ENCODE results near the gene TP53I13. TPM values are rescaled to one million over a fixed set of nuclear protein-coding genes. Genes with fewer than 3 reads are reported as not detected.
A peak's percentile ranks its signal among the peaks of the same experiment; 100 is the strongest.

TP53I13 gene
- polyA plus RNA-seq, 4 donors: 66.4 to 326 (median 192) TPM

GRCh38 chr17:29570521-29570920 lies 2.0 kb downstream of the TP53I13 start:
- Histone ChIP-seq H3K27ac (ENCODE audit: low read depth in 1 of 3, low read length in 2 of 3) (no peak overlapping the region), H3K4me3 (ENCODE audit: low read depth in 1 of 3, low read length in 3 of 3) (no peak overlapping the region), H3K27me3 (ENCODE audit: control insufficient read depth in 3 of 3, insufficient read depth in 3 of 3, low read length in 3 of 3) (peaks cover 0 to 5% (median 0%) of the 10 kb centered on the region in 3 donors), H3K9me3 (ENCODE audit: control insufficient read depth in 2 of 2, insufficient read depth in 1 of 2, low read depth in 1 of 2, low read length in 1 of 2) (no peaks in the 10 kb centered on the region), H3K4me1 (ENCODE audit: control insufficient read depth in 3 of 3, insufficient read depth in 2 of 3, low read depth in 1 of 3, low read length in 2 of 3) (peaks cover 0 to 55% (median 5%) of the 10 kb centered on the region in 3 donors), H3K36me3 (ENCODE audit: control insufficient read depth in 3 of 3, insufficient read depth in 2 of 3, low read depth in 1 of 3, low read length in 3 of 3) (peaks cover 0 to 54% (median 2%) of the 10 kb centered on the region in 3 donors)
- no peak for DNase-seq
- no peak for FAIRE-seq
- 55 to 78% (median 67%) methylated on average over 7 of the region's 7 CpGs for WGBS, 3 donors

GRCh38 chr17:29571486-29571882 lies 3.0 kb downstream of the TP53I13 start:
- H3K27ac ChIP-seq (ENCODE audit: low read depth in 1 of 3, low read length in 2 of 3): no peak overlapping the region
- WGBS, 3 donors: 91 to 94% (median 93%) methylated on average over 6 of the region's 6 CpGs
- peaks cover 0 to 64% (median 2%) of the 10 kb centered on the region in 3 donors for H3K36me3 ChIP-seq (ENCODE audit: control insufficient read depth in 3 of 3, insufficient read depth in 2 of 3, low read depth in 1 of 3, low read length in 3 of 3)
- H3K9me3 ChIP-seq (ENCODE audit: control insufficient read depth in 2 of 2, insufficient read depth in 1 of 2, low read depth in 1 of 2, low read length in 1 of 2): no peaks in the 10 kb centered on the region
- FAIRE-seq: no peak
- H3K4me3 ChIP-seq (ENCODE audit: low read depth in 1 of 3, low read length in 3 of 3): no peak overlapping the region
- DNase-seq: no peak
- no peaks in the 10 kb centered on the region for H3K27me3 ChIP-seq (ENCODE audit: control insufficient read depth in 3 of 3, insufficient read depth in 3 of 3, low read length in 3 of 3)
- H3K4me1 ChIP-seq (ENCODE audit: control insufficient read depth in 3 of 3, insufficient read depth in 2 of 3, low read depth in 1 of 3, low read length in 2 of 3): peaks cover 0 to 55% (median 5%) of the 10 kb centered on the region in 3 donors

- no peak overlapping the region for H3K27ac ChIP-seq (ENCODE audit: low read depth in 1 of 3, low read length in 2 of 3)
- FAIRE-seq (no peak), DNase-seq (no peak)
- no peaks in the 10 kb centered on the region for H3K27me3 ChIP-seq (ENCODE audit: control insufficient read depth in 3 of 3, insufficient read depth in 3 of 3, low read length in 3 of 3)
- H3K9me3 ChIP-seq (ENCODE audit: control insufficient read depth in 2 of 2, insufficient read depth in 1 of 2, low read depth in 1 of 2, low read length in 1 of 2): no peaks in the 10 kb centered on the region
- peaks cover 0 to 60% (median 5%) of the 10 kb centered on the region in 3 donors for H3K4me1 ChIP-seq (ENCODE audit: control insufficient read depth in 3 of 3, insufficient read depth in 2 of 3, low read depth in 1 of 3, low read length in 2 of 3)
- H3K4me3 ChIP-seq (ENCODE audit: low read depth in 1 of 3, low read length in 3 of 3): no peak overlapping the region
- WGBS, 3 donors: 61 to 70% (median 66%) methylated on average over 26 to 30 of the region's 30 CpGs
- H3K36me3 ChIP-seq (ENCODE audit: control insufficient read depth in 3 of 3, insufficient read depth in 2 of 3, low read depth in 1 of 3, low read length in 3 of 3): peaks cover 0 to 70% (median 2%) of the 10 kb centered on the region in 3 donors
Measured at GRCh38 chr17:29571883-29572681, 3.6 kb downstream of the TP53I13 start.

- no peak overlapping the region for H3K4me3 ChIP-seq (ENCODE audit: low read depth in 1 of 3, low read length in 3 of 3)
- H3K27me3 ChIP-seq (ENCODE audit: control insufficient read depth in 3 of 3, insufficient read depth in 3 of 3, low read length in 3 of 3): no peaks in the 10 kb centered on the region
- peak overlapping the region in 1 of 3 donors; percentile 94 for H3K27ac ChIP-seq (ENCODE audit: low read depth in 1 of 3, low read length in 2 of 3)
- H3K36me3 ChIP-seq (ENCODE audit: control insufficient read depth in 3 of 3, insufficient read depth in 2 of 3, low read depth in 1 of 3, low read length in 3 of 3): peaks cover 0 to 78% (median 5%) of the 10 kb centered on the region in 3 donors
- DNase-seq: peak in 1 of 2 donors; percentile 74
- WGBS, 3 donors: 38 to 68% (median 56%) methylated on average over 47 to 62 of the region's 62 CpGs
- FAIRE-seq: no peak
- peaks cover 0 to 60% (median 5%) of the 10 kb centered on the region in 3 donors for H3K4me1 ChIP-seq (ENCODE audit: control insufficient read depth in 3 of 3, insufficient read depth in 2 of 3, low read depth in 1 of 3, low read length in 2 of 3)
- no peaks in the 10 kb centered on the region for H3K9me3 ChIP-seq (ENCODE audit: control insufficient read depth in 2 of 2, insufficient read depth in 1 of 2, low read depth in 1 of 2, low read length in 1 of 2)
Measured at GRCh38 chr17:29572691-29573557, 4.4 kb downstream of the TP53I13 start.

GRCh38 chr17:29573558-29573869 lies 5.0 kb downstream of the TP53I13 start:
- no peaks in the 10 kb centered on the region for H3K27me3 ChIP-seq (ENCODE audit: control insufficient read depth in 3 of 3, insufficient read depth in 3 of 3, low read length in 3 of 3)
- no peak for DNase-seq
- whole genome bisulfite sequencing, 3 donors: 76 to 92% (median 80%) methylated on average over 6 of the region's 6 CpGs
- peaks cover 0 to 60% (median 5%) of the 10 kb centered on the region in 3 donors for H3K4me1 ChIP-seq (ENCODE audit: control insufficient read depth in 3 of 3, insufficient read depth in 2 of 3, low read depth in 1 of 3, low read length in 2 of 3)
- H3K36me3 ChIP-seq (ENCODE audit: control insufficient read depth in 3 of 3, insufficient read depth in 2 of 3, low read depth in 1 of 3, low read length in 3 of 3): peaks cover 0 to 84% (median 5%) of the 10 kb centered on the region in 3 donors
- no peak overlapping the region for H3K4me3 ChIP-seq (ENCODE audit: low read depth in 1 of 3, low read length in 3 of 3)
- FAIRE-seq: no peak
- peak overlapping the region in 1 of 3 donors; percentile 94 for H3K27ac ChIP-seq (ENCODE audit: low read depth in 1 of 3, low read length in 2 of 3)
- no peaks in the 10 kb centered on the region for H3K9me3 ChIP-seq (ENCODE audit: control insufficient read depth in 2 of 2, insufficient read depth in 1 of 2, low read depth in 1 of 2, low read length in 1 of 2)

- peak overlapping the region; percentile 18 to 94 (median 46) for H3K27ac ChIP-seq (ENCODE audit: low read depth in 1 of 3, low read length in 2 of 3)
- H3K4me1 ChIP-seq (ENCODE audit: control insufficient read depth in 3 of 3, insufficient read depth in 2 of 3, low read depth in 1 of 3, low read length in 2 of 3): peaks cover 0 to 58% (median 4%) of the 10 kb centered on the region in 3 donors
- FAIRE-seq (no peak), DNase-seq (no peak)
- 77 to 84% (median 78%) methylated on average over 12 to 14 of the region's 14 CpGs for WGBS, 3 donors
- H3K9me3 ChIP-seq (ENCODE audit: control insufficient read depth in 2 of 2, insufficient read depth in 1 of 2, low read depth in 1 of 2, low read length in 1 of 2): no peaks in the 10 kb centered on the region
- H3K27me3 ChIP-seq (ENCODE audit: control insufficient read depth in 3 of 3, insufficient read depth in 3 of 3, low read length in 3 of 3): no peaks in the 10 kb centered on the region
- H3K4me3 ChIP-seq (ENCODE audit: low read depth in 1 of 3, low read length in 3 of 3): no peak overlapping the region
- peaks cover 0 to 89% (median 5%) of the 10 kb centered on the region in 3 donors for H3K36me3 ChIP-seq (ENCODE audit: control insufficient read depth in 3 of 3, insufficient read depth in 2 of 3, low read depth in 1 of 3, low read length in 3 of 3)
Measured at GRCh38 chr17:29573871-29574731, 5.6 kb downstream of the TP53I13 start.

GRCh38 chr17:29574732-29575510 lies 6.4 kb downstream of the TP53I13 start:
- Histone ChIP-seq H3K4me1 (ENCODE audit: control insufficient read depth in 3 of 3, insufficient read depth in 2 of 3, low read depth in 1 of 3, low read length in 2 of 3) (peaks cover 0 to 50% (median 2%) of the 10 kb centered on the region in 3 donors), H3K27ac (ENCODE audit: low read depth in 1 of 3, low read length in 2 of 3) (peak overlapping the region; percentile 18 to 94 (median 46)), H3K4me3 (ENCODE audit: low read depth in 1 of 3, low read length in 3 of 3) (no peak overlapping the region), H3K36me3 (ENCODE audit: control insufficient read depth in 3 of 3, insufficient read depth in 2 of 3, low read depth in 1 of 3, low read length in 3 of 3) (peaks cover 0 to 91% (median 5%) of the 10 kb centered on the region in 3 donors), H3K27me3 (ENCODE audit: control insufficient read depth in 3 of 3, insufficient read depth in 3 of 3, low read length in 3 of 3) (no peaks in the 10 kb centered on the region), H3K9me3 (ENCODE audit: control insufficient read depth in 2 of 2, insufficient read depth in 1 of 2, low read depth in 1 of 2, low read length in 1 of 2) (no peaks in the 10 kb centered on the region)
- DNase-seq: peak; percentile 93 to 96
- FAIRE-seq: no peak
- 17 to 66% (median 28%) methylated on average over 16 to 17 of the region's 17 CpGs for WGBS, 3 donors

Data from small intestine (tissue), 7 donors.